GM12878 (cell line): ENCODE results near the gene C1QBP. TPM values are rescaled to one million over a fixed set of nuclear protein-coding genes. Genes with fewer than 3 reads are reported as not detected.

ENCODE experiments used
- ASH2L ChIP-seq: fragments of 300-600, 200-600 bp; sonication (generic); IDR thresholded peaks from 2 replicates; pipeline ENCODE4 v1.6.1; 2017; ENCODE audit warnings: low read depth, mild to moderate bottlenecking, borderline replicate concordance
- ATF7 ChIP-seq: fragments of 450-650 bp; IDR thresholded peaks from 2 replicates; pipeline ENCODE4 v1.6.1; 2016; ENCODE audit warnings: low read depth, mild to moderate bottlenecking
- BACH1 ChIP-seq: fragments of 450-650 bp; IDR thresholded peaks from 2 replicates; pipeline ENCODE4 v1.6.1; 2017; ENCODE audit warnings: mild to moderate bottlenecking, borderline replicate concordance
- BRCA1 ChIP-seq: IDR thresholded peaks from 2 replicates; pipeline ENCODE4 v1.6.1; 2011; ENCODE audit warnings: low read depth, low read length, improper control_type of control experiment
- CHD4 ChIP-seq: fragments of 200-600 bp; sonication (generic); IDR thresholded peaks from 2 replicates; pipeline ENCODE4 v1.6.1; 2016; ENCODE audit warnings: mild to moderate bottlenecking
- CREB1 ChIP-seq: IDR thresholded peaks from 2 replicates; pipeline ENCODE4 v1.6.1; 2012; ENCODE audit warnings: low read depth, mild to moderate bottlenecking, inconsistent platforms
- EED ChIP-seq: sonication (generic); IDR thresholded peaks from 2 replicates; pipeline ENCODE4 v1.6.1; 2016; ENCODE audit warnings: antibody characterized with exemption, low read depth
- EP300 ChIP-seq, 2 experiments: fragments of 150-350 bp in 1 of 2; IDR thresholded peaks; 2 replicates each; pipeline ENCODE4 v1.6.1; 2011 to 2012; ENCODE audit warnings: low read depth in 2 of 2, low read length in 2 of 2, borderline replicate concordance in 1 of 2, improper control_type of control experiment in 1 of 2, inconsistent platforms in 1 of 2; ENCODE audit not compliant: control insufficient read depth in 1 of 2
- ETV6 ChIP-seq, 2 experiments: fragments of 450-650 bp in 1 of 2; IDR thresholded peaks in 1 of 2; conservative IDR thresholded peaks in 1 of 2; 2 replicates each; pipeline ENCODE4 v1.6.1; 2014; ENCODE audit warnings: antibody characterized with exemption in 1 of 2, borderline replicate concordance in 1 of 2, low read depth in 1 of 2, mild to moderate bottlenecking in 1 of 2, moderate library complexity in 1 of 2
- FOXM1 ChIP-seq: IDR thresholded peaks from 2 replicates; pipeline ENCODE4 v1.6.1; 2012; ENCODE audit warnings: low read depth, mild to moderate bottlenecking, inconsistent platforms, low read length, moderate library complexity
- HDAC6 ChIP-seq: fragments of 200-600 bp; sonication (generic); IDR thresholded peaks from one replicate; pipeline ENCODE4 v1.8.0; 2017; ENCODE audit warnings: antibody characterized with exemption; ENCODE audit not compliant: unreplicated experiment
- MTA3 ChIP-seq: IDR thresholded peaks from 2 replicates; pipeline ENCODE4 v1.6.1; 2012; ENCODE audit warnings: low read length, inconsistent platforms, borderline replicate concordance
- NFYA ChIP-seq: IDR thresholded peaks from 2 replicates; pipeline ENCODE4 v1.6.1; 2011; ENCODE audit warnings: low read depth, mild to moderate bottlenecking, low read length, improper control_type of control experiment, borderline replicate concordance
- RFX5 ChIP-seq: IDR thresholded peaks from 2 replicates; pipeline ENCODE4 v1.6.1; 2011; ENCODE audit warnings: low read depth, low read length, improper control_type of control experiment
- SMARCA5 ChIP-seq: fragments of 450-650 bp; IDR thresholded peaks from 2 replicates; pipeline ENCODE4 v1.6.1; 2017; ENCODE audit warnings: mild to moderate bottlenecking
- SREBF2 ChIP-seq: IDR thresholded peaks from 2 replicates; pipeline ENCODE4 v1.6.1; 2012; ENCODE audit warnings: mild to moderate bottlenecking, low read length
- TCF7 ChIP-seq: IDR thresholded peaks from 2 replicates; pipeline ENCODE4 v1.6.1; 2014; ENCODE audit warnings: antibody characterized with exemption, borderline replicate concordance
- ZNF217 ChIP-seq: fragments of 450-650 bp; IDR thresholded peaks from 2 replicates; pipeline ENCODE4 v1.6.1; 2017; ENCODE audit warnings: antibody characterized with exemption, mild to moderate bottlenecking
- polyA plus RNA-seq, 11 experiments: library from polyadenylated mRNA; depleted of rRNA in 4 of 11; unstranded in 6 of 11; stranded (reverse) in 5 of 11; fragments of >200 nt; fragmentation: Nextera tagmentation in 4 of 11; fragmentation: Illumina TruSeq in 1 of 11; extraction: Ambion mirVana in 4 of 11; extraction: Trizol in 1 of 11; gene quantifications; 1 replicate in 1 of 11; 2 replicates in 10 of 11; pipeline versions ENCODE4 v1.2.1 to v1.2.3, GENCODE V29; 2011 to 2016; ENCODE audit warnings: inconsistent platforms in 2 of 11, missing spikeins in 2 of 11, low read depth in 1 of 11
- total RNA-seq, 4 experiments: library from RNA; depleted of rRNA in 3 of 4; stranded (reverse); fragments of >200 nt in 3 of 4; fragmentation: Illumina TruSeq in 1 of 4; extraction: Trizol in 1 of 4; gene quantifications; 2 replicates each; pipeline versions ENCODE4 v1.2.1 to v1.2.3, GENCODE V29; 2013 to 2021
- TF ChIP-seq, protein P1 (sequence below): IDR thresholded peaks from 2 replicates; pipeline ENCODE4 v1.6.1; 2011; ENCODE audit warnings: borderline replicate concordance, low read depth, mild to moderate bottlenecking, moderate library complexity, low read length; ENCODE audit not compliant: insufficient read depth, poor library complexity, severe bottlenecking
- TF ChIP-seq, protein P2 (sequence below): IDR thresholded peaks from 2 replicates; pipeline ENCODE4 v1.6.1; 2011; ENCODE audit warnings: mild to moderate bottlenecking, low read depth, low read length, moderate library complexity; ENCODE audit not compliant: insufficient replicate concordance
- TF ChIP-seq, protein P3 (sequence below): fragments of 450-650 bp; formaldehyde crosslinking; IDR thresholded peaks from 2 replicates; pipeline ENCODE4 v1.4.0; 2022; ENCODE audit warnings: mild to moderate bottlenecking, moderate library complexity
- TF ChIP-seq, protein P4 (sequence below): IDR thresholded peaks from 2 replicates; pipeline ENCODE4 v1.6.1; 2012; ENCODE audit warnings: low read depth, low read length, improper control_type of control experiment
- TF ChIP-seq, protein P5 (sequence below): IDR thresholded peaks from 2 replicates; pipeline ENCODE4 v1.6.1; 2011; ENCODE audit warnings: low read depth, mild to moderate bottlenecking, low read length, moderate library complexity, borderline replicate concordance; ENCODE audit errors: extremely low read depth

The C1QBP gene
- total and polyA plus RNA-seq, 10 of the 15 experiments (the other 5 are each of a cell fraction or from before 2014, with no cell fraction given): 124 to 989 (median 429) TPM

DNA sequence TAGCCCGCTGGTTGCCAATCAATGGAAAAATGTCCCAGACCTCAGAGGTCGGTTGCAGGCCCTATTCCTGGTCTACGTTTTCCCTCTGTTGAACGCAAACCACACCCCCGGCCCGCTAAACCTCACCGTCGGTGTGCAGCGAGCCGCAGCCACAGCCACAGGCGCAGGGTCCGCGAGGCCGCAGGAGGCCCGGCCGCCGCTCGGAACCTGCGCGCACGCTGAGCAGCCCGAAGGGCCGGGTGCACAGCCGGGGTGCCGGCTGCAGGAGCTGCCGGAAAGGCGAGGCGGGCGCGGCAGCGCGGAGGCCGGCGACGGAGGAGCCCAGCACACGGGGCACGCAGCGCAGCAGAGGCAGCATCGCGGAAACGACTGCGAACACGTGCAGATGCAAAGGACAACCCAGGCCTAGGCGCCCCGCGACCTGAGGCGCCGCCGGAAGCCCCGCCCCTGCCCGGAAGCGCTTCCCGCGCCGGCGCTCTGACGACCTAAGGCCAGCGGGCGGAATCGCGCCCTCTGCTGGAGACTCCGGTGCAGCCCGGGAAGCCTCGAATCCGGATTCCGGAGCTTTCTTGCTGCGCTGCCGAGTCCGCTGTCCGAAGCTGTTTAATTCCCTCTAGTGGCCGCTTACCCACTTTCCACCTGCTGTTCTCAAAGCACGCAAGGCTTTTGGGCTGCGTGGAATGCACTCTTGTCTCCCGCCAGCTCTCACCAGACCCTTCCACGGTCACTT is at the start of gene C1QBP (continued):
- no peak for TF ChIP-seq BRCA1
- TF ChIP-seq RFX5: no peak
- TF ChIP-seq ZNF217: peak; percentile 87
- TF ChIP-seq, protein P1, sequence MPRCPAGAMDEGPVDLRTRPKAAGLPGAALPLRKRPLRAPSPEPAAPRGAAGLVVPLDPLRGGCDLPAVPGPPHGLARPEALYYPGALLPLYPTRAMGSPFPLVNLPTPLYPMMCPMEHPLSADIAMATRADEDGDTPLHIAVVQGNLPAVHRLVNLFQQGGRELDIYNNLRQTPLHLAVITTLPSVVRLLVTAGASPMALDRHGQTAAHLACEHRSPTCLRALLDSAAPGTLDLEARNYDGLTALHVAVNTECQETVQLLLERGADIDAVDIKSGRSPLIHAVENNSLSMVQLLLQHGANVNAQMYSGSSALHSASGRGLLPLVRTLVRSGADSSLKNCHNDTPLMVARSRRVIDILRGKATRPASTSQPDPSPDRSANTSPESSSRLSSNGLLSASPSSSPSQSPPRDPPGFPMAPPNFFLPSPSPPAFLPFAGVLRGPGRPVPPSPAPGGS: no peak
- no peak for TF ChIP-seq MTA3
- no peak for TF ChIP-seq EED
- TF ChIP-seq NFYA: no peak
- no peak for TF ChIP-seq CHD4
- TF ChIP-seq SMARCA5: peak; percentile 82
- TF ChIP-seq, protein P2, sequence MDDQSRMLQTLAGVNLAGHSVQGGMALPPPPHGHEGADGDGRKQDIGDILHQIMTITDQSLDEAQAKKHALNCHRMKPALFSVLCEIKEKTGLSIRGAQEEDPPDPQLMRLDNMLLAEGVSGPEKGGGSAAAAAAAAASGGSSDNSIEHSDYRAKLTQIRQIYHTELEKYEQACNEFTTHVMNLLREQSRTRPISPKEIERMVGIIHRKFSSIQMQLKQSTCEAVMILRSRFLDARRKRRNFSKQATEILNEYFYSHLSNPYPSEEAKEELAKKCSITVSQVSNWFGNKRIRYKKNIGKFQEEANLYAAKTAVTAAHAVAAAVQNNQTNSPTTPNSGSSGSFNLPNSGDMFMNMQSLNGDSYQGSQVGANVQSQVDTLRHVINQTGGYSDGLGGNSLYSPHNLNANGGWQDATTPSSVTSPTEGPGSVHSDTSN: no peak
- peak; percentile 49; the same call in 1 of the 2 replicates for TF ChIP-seq CREB1
- no peak for TF ChIP-seq HDAC6
- TF ChIP-seq, protein P3, sequence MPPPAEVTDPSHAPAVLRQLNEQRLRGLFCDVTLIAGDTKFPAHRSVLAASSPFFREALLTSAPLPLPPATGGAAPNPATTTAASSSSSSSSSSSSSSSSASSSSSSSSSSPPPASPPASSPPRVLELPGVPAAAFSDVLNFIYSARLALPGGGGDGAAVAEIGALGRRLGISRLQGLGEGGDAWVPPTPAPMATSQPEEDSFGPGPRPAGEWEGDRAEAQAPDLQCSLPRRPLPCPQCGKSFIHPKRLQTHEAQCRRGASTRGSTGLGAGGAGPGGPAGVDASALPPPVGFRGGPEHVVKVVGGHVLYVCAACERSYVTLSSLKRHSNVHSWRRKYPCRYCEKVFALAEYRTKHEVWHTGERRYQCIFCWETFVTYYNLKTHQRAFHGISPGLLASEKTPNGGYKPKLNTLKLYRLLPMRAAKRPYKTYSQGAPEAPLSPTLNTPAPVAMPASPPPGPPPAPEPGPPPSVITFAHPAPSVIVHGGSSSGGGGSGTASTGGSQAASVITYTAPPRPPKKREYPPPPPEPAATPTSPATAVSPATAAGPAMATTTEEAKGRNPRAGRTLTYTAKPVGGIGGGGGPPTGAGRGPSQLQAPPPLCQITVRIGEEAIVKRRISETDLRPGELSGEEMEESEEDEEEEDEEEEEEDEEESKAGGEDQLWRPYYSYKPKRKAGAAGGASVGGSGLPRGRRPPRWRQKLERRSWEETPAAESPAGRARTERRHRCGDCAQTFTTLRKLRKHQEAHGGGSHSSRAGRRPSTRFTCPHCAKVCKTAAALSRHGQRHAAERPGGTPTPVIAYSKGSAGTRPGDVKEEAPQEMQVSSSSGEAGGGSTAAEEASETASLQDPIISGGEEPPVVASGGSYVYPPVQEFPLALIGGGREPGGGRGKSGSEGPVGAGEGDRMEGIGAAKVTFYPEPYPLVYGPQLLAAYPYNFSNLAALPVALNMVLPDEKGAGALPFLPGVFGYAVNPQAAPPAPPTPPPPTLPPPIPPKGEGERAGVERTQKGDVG: no peak
- no peak for TF ChIP-seq EP300 (IDR thresholded peaks at IDR 0.05; ENCODE audit: borderline replicate concordance in 1 of 2, control insufficient read depth in 1 of 2, low read depth in 2 of 2, low read length in 2 of 2)
- TF ChIP-seq ASH2L: no peak; the same call in 1 of the 2 replicates
- no peak for TF ChIP-seq SREBF2
- TF ChIP-seq, protein P4, sequence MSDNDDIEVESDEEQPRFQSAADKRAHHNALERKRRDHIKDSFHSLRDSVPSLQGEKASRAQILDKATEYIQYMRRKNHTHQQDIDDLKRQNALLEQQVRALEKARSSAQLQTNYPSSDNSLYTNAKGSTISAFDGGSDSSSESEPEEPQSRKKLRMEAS: peak; percentile 94
- TF ChIP-seq ATF7: no peak
- TF ChIP-seq BACH1: peak; percentile 74; the same call in 1 of the 2 replicates
- TF ChIP-seq TCF7: no peak
- TF ChIP-seq, protein P5, sequence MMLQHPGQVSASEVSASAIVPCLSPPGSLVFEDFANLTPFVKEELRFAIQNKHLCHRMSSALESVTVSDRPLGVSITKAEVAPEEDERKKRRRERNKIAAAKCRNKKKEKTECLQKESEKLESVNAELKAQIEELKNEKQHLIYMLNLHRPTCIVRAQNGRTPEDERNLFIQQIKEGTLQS: peak; percentile 38; the same call in 1 of the 2 replicates
- no peak; the same call in 1 of the 2 replicates for TF ChIP-seq FOXM1
- TF ChIP-seq ETV6 (conservative IDR thresholded peaks at IDR 0.05 in 1 of 2, IDR thresholded peaks at IDR 0.05 in 1 of 2; ENCODE audit: borderline replicate concordance in 1 of 2, low read depth in 1 of 2): 0 out of 4 replicates have a peak, but pooled peaks of 1 of the 2 experiments have one; percentile 6
